Heart left ventricle (tissue), 16 donors: ENCODE measurements around the gene EYA4. TPM values are rescaled to one million over a fixed set of nuclear protein-coding genes. Genes with fewer than 3 reads are reported as not detected.
"Not testable (repeated sequence)": the region's sequence is repeated elsewhere in the genome, so short reads cannot be mapped to it uniquely, and the experiment has no call there.

Source experiments
- ATAC-seq, 4 donors: fragments of 200-7000 bp; cut with Tn5 transposase; one replicate each; pipeline ENCODE4 v1.9.1; 2020 to 2022; ENCODE audit warnings: moderate library complexity in 4 of 4, mild to moderate bottlenecking in 3 of 4, moderate number of reproducible peaks in 1 of 4
- DNase-seq, 5 donors: peaks; one replicate each; pipeline ENCODE4 v3.0.0-alpha.2; 2020
- H3K27ac ChIP-seq, 12 donors: fragments of 200-600 bp; sonication (generic) in 4 of 12; one replicate each; pipeline versions ENCODE4 v1.5.0 to v1.8.0; 2016 to 2022; ENCODE audit warnings: mild to moderate bottlenecking in 2 of 12
- H3K27me3 ChIP-seq, 9 donors: fragments of 200-600 bp; sonication (generic) in 2 of 9; one replicate each; pipeline versions ENCODE4 v1.5.1 to v1.8.0; 2016 to 2022; ENCODE audit warnings: mild to moderate bottlenecking in 3 of 9
- H3K36me3 ChIP-seq, 9 donors: fragments of 200-600 bp; sonication (generic) in 2 of 9; one replicate each; pipeline versions ENCODE4 v1.5.0 to v1.8.0; 2018 to 2022; ENCODE audit warnings: mild to moderate bottlenecking in 2 of 9
- H3K4me1 ChIP-seq, 12 donors: fragments of 200-600 bp; sonication (generic) in 4 of 12; one replicate each; pipeline versions ENCODE4 v1.5.0 to v1.8.0; 2016 to 2022; ENCODE audit warnings: mild to moderate bottlenecking in 3 of 12
- H3K4me3 ChIP-seq, 12 donors: fragments of 200-600 bp; sonication (generic) in 4 of 12; one replicate each; pipeline versions ENCODE4 v1.5.0 to v1.8.0; 2017 to 2022; ENCODE audit warnings: mild to moderate bottlenecking in 9 of 12, moderate library complexity in 4 of 12
- H3K9me3 ChIP-seq, 12 donors: fragments of 200-600 bp; sonication (generic) in 4 of 12; one replicate each; pipeline versions ENCODE4 v1.5.0 to v1.8.0; 2016 to 2022; ENCODE audit warnings: mild to moderate bottlenecking in 1 of 12
- POLR2A ChIP-seq, 2 donors: fragments of 450-650 bp; IDR thresholded peaks; one replicate each; pipeline ENCODE4 v1.6.1; 2017; ENCODE audit warnings: antibody characterized with exemption in 2 of 2, mild to moderate bottlenecking in 2 of 2, moderate library complexity in 2 of 2
- WGBS, 4 donors: extraction: QIAGEN DNeasy Blood & Tissue Kit in 2 of 4; methylation state at CpG; one replicate each; pipeline versions ENCODE4 v1.1.5 to v1.1.7; 2013 to 2018; 5-methylcytosine and 5-hydroxymethylcytosine counted together
- intact Hi-C, 10 donors: fragments of 100-400 bp; cut with DNase I; formaldehyde crosslinking; loops; one replicate each; pipeline versions ENCODE4 v1.11.1 to v1.14.2; 2022
- polyA plus RNA-seq, 2 donors: library from polyadenylated mRNA; stranded (reverse); fragments of 200-250 nt; gene quantifications; one replicate each; pipeline ENCODE4 v1.2.3, GENCODE V29; 2013
- total RNA-seq, 9 donors: library from RNA; depleted of rRNA in 2 of 9; stranded (reverse); fragments of >200 nt in 2 of 9; fragmentation: NEBNext Ultra II Directional in 3 of 9; extraction: Animal tissue kit (Norgen Biotek cat#: 25700) in 3 of 9; gene quantifications; one replicate each; pipeline versions ENCODE4 v1.1.0 to v1.2.4, GENCODE V29; 2016 to 2023
- TF ChIP-seq, protein P1 (sequence below), 12 donors: fragments of 200-600 bp; sonication (generic) in 4 of 12; IDR thresholded peaks; one replicate each; pipeline versions ENCODE4 v1.5.0 to v1.8.0; 2018 to 2022; ENCODE audit warnings: antibody characterized with exemption in 12 of 12, mild to moderate bottlenecking in 5 of 12
- donor health status: ischemic (EF 13 %, LVEDD 7.1; RV severe dilation, severe dysfunction).
- donor health status: healthy with polysubstance abuse.
- donor health status: DM: no; HTN: yes; CAD: no.
- donor health status: DM: no; HTN: no; CAD: no.
- donor health status: ischemic (EF 25% LVEDD 6.9; RV normal size, moderate dysfunction).
- donor health status: ischemic (EF 25% LVEDD 5.7; RV mildly dilated, moderate dysfunction).
- donor health status: healthy.
- donor health status: DM: yes; HTN: yes; CAD: no.
- donor health status: ischemic (EF 35%, LVEDD 5.7; RV mildly dilated, moderate dysfunction).
- donor health status: nonischemic (EF 11% LVEDD 7.7; RV severe dilation, severe dysfunction).
- donor health status: DM: yes; HTN: yes; CAD: no.
- donor health status: PGD.
- donor health status: ischemic (EF 29% LVEDD 5.4; RV normal size, mild dysfunction).
- donor health status: nonischemic (EF 23%, LVEDD 6.1; RV moderate dilation, normal function).

The EYA4 gene
- total and polyA plus RNA-seq, 11 donors: 3.6 to 29.6 (median 21.7) TPM

DNA sequence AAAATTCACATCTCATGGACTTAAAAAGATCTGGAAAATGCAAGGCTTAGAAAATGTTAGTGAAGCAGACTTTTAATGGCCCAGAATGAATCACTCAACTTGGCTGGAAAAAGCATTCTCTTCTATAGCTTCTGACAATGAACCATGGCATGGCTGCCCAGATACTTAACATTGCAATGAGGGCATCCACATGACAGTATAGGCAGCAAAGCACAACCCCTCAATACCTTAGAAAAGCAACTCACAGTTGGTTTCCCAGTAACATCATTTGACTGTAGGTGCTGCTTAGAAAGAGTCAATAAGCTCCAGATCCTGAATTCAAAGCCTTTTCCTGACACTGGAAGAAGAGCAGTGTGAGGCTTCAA is 155.8 kb downstream of the EYA4 start:
- Histone ChIP-seq H3K36me3 (no peaks in the 10 kb centered on the region), H3K27ac (no peak overlapping the region), H3K4me3 (no peak overlapping the region), H3K4me1 (peaks cover 0 to 21% (median 0%) of the 10 kb centered on the region in 12 donors), H3K9me3 (no peaks in the 10 kb centered on the region), H3K27me3 (no peaks in the 10 kb centered on the region)
- DNase-seq: no peak
- ATAC-seq: no peak
- intact Hi-C loops: no loop called here
- TF ChIP-seq, protein P1, sequence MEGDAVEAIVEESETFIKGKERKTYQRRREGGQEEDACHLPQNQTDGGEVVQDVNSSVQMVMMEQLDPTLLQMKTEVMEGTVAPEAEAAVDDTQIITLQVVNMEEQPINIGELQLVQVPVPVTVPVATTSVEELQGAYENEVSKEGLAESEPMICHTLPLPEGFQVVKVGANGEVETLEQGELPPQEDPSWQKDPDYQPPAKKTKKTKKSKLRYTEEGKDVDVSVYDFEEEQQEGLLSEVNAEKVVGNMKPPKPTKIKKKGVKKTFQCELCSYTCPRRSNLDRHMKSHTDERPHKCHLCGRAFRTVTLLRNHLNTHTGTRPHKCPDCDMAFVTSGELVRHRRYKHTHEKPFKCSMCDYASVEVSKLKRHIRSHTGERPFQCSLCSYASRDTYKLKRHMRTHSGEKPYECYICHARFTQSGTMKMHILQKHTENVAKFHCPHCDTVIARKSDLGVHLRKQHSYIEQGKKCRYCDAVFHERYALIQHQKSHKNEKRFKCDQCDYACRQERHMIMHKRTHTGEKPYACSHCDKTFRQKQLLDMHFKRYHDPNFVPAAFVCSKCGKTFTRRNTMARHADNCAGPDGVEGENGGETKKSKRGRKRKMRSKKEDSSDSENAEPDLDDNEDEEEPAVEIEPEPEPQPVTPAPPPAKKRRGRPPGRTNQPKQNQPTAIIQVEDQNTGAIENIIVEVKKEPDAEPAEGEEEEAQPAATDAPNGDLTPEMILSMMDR (IDR thresholded peaks at IDR 0.05): no peak
- no peak for TF ChIP-seq POLR2A (IDR thresholded peaks at IDR 0.05)

DNA sequence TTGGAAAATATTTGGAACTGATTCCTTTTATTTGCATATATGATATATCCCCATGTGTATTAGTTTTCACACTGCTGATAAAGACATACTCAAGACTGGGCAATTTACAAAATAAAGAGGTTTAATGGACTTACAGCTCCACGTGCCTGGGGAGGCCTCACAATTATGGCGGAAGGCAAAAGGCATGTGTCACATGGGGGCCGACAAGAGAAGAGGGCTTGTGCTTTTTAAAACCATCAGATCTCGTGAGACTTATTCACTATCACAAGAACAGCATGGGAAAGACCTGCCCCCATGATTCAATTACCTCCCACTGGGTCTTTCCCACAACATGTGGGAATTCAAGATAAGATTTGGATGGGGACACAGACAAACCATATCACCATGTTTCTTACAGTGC is 156.4 kb downstream of the EYA4 start:
- H3K9me3 ChIP-seq, H3K27me3 ChIP-seq, DNase-seq, H3K36me3 ChIP-seq, ATAC-seq, H3K27ac ChIP-seq, intact Hi-C loops, H3K4me3 ChIP-seq: not testable (repeated sequence)
- peaks cover 0 to 24% (median 0%) of the 10 kb centered on the region in 12 donors for H3K4me1 ChIP-seq
- 56 to 67% (median 62%) methylated on average over 4 of the region's 4 CpGs for WGBS, 4 donors

DNA sequence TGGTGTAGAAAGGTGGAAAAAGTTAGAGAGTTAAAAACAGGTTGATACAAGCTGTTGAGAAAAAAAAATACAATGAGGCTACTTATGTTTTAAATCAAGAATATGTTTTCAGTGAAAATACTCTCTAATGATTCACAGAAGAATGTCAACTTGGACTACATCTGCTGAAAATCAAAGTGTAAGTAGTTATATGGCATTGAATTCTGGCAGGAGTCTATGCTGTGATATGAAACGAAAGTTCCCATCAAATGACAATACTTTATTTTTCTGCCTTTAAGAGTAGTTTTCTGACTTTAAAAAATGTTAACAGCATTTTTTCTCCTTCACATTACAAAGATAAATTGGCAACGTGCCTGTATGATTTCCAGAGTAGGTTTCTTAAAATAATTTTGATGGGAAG is 158.3 kb downstream of the EYA4 start:
- no peak for TF ChIP-seq POLR2A (IDR thresholded peaks at IDR 0.05)
- TF ChIP-seq, protein P1 (IDR thresholded peaks at IDR 0.05): no peak
- Histone ChIP-seq H3K27me3 (no peaks in the 10 kb centered on the region), H3K36me3 (no peaks in the 10 kb centered on the region), H3K27ac (no peak overlapping the region), H3K9me3 (no peaks in the 10 kb centered on the region), H3K4me3 (no peak overlapping the region), H3K4me1 (peaks cover 0 to 24% (median 0%) of the 10 kb centered on the region in 12 donors)
- ATAC-seq: no peak
- DNase-seq: no peak
- 31 to 53% (median 47%) methylated on average over 2 of the region's 2 CpGs for WGBS, 4 donors
- intact Hi-C loops: no loop called here

DNA sequence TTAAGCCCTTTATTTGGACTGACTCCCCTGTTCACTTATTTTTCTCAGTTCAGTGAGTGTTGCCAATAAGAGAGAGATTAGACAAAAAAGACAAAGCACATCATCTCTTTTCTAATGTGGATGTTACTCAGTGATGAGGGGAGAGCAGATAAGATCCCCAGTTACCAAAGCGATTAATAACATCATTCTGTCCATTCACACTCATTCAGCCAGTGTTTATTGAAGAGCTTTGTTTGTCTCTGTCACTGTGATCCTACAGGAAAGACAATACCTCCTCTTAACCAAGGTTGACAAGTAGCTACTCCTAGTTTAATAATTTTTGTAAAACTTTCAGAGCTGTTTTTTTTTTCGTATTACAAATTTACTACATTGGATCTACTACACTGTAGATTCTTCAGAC is 163.0 kb downstream of the EYA4 start:
- DNase-seq (no peak), ATAC-seq (no peak)
- Histone ChIP-seq H3K4me1 (peaks cover 0 to 15% (median 0%) of the 10 kb centered on the region in 12 donors), H3K27me3 (no peaks in the 10 kb centered on the region), H3K9me3 (no peaks in the 10 kb centered on the region), H3K27ac (no peak overlapping the region), H3K36me3 (no peaks in the 10 kb centered on the region), H3K4me3 (no peak overlapping the region)
- WGBS, 4 donors: 62 to 79% (median 73%) methylated on average over 2 of the region's 2 CpGs
- TF ChIP-seq, protein P1 (IDR thresholded peaks at IDR 0.05): no peak
- no peak for TF ChIP-seq POLR2A (IDR thresholded peaks at IDR 0.05)
- intact Hi-C loops: no loop called here

DNA sequence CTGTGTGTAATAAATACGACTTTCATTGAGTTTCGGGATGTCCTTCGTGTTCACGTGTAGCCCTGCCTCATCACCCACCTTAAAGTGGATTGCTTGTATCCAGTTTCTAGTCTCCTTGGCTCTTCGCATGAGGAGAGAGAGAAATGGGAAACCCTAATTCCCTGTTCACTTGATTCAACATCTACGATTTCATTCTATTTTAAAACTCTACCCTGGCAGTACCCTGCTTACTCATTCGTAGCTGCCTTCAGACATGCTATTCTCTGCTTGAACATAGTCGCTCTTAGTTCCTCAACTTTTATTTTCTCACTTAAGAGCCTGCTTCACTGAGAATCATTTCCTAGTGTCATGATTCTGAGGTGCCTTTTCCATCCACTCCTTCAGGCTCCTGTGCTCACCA is 163.6 kb downstream of the EYA4 start:
- no peak for ATAC-seq
- Histone ChIP-seq H3K36me3 (no peaks in the 10 kb centered on the region), H3K27ac (no peak overlapping the region), H3K4me1 (peaks cover 0 to 9% (median 0%) of the 10 kb centered on the region in 12 donors), H3K9me3 (no peaks in the 10 kb centered on the region), H3K27me3 (no peaks in the 10 kb centered on the region), H3K4me3 (no peak overlapping the region)
- DNase-seq: no peak
- TF ChIP-seq, protein P1 (IDR thresholded peaks at IDR 0.05): no peak
- TF ChIP-seq POLR2A (IDR thresholded peaks at IDR 0.05): no peak
- intact Hi-C loops: no loop called here
- 78 to 89% (median 82%) methylated on average over 8 of the region's 8 CpGs for WGBS, 4 donors
